ENCODE data around the gene GRIN2D.

Gene GRIN2D

DNA sequence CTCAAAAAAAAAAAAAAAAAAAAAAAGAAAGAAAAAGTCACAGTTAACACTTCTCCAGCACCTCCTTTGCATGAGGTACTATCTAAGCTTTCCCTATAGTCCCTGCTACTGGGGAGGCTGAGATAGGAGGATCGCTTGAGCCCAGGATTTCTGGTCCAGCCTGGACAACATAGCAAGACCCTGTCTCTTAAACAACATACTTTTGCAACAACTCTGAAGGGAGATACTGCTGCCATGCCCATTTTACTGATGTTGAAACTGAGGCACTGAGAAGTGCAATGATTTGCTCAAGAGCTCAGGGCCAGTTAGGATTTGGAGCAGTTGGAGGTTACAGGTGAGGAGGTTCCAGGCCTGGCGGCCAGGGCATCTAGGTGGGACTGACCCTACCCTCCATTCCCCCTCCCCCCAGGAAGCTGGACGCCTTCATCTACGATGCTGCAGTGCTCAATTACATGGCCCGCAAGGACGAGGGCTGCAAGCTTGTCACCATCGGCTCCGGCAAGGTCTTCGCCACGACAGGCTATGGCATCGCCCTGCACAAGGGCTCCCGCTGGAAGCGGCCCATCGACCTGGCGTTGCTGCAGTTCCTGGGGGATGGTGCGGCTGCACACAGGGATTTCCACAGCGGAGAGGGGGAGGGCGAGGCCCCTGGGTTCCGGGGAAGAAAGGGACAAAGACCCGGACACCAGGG lies 48.0 kb downstream of the GRIN2D start:
- no peak for FAIRE-seq

DNA sequence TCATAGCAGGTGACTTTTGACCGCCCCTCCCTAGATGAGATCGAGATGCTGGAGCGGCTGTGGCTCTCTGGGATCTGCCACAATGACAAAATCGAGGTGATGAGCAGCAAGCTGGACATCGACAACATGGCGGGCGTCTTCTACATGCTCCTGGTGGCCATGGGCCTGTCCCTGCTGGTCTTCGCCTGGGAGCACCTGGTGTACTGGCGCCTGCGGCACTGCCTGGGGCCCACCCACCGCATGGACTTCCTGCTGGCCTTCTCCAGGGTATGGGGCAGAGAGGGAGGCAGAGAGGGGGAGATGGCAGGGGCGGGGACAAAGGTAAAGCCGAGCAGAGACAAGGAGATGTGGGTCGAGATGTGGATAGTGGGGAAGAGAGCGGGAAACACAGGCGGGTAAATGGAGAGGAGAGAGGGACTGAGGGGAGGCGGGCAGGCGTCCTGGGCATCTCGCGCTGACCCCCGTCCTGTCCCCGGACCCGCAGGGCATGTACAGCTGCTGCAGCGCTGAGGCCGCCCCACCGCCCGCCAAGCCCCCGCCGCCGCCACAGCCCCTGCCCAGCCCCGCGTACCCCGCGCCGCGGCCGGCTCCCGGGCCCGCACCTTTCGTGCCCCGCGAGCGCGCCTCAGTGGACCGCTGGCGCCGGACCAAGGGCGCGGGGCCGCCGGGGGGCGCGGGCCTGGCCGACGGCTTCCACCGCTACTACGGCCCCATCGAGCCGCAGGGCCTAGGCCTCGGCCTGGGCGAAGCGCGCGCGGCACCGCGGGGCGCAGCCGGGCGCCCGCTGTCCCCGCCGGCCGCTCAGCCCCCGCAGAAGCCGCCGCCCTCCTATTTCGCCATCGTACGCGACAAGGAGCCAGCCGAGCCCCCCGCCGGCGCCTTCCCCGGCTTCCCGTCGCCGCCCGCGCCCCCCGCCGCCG lies 48.9 kb downstream of the GRIN2D start:
- FAIRE-seq: no peak
- no peak for DNase-seq (ENCODE audit: low spot score)

More for the DNA sequence above, 48.0 kb downstream of the GRIN2D start:
- no peak for DNase-seq (ENCODE audit: low spot score)

DNA sequence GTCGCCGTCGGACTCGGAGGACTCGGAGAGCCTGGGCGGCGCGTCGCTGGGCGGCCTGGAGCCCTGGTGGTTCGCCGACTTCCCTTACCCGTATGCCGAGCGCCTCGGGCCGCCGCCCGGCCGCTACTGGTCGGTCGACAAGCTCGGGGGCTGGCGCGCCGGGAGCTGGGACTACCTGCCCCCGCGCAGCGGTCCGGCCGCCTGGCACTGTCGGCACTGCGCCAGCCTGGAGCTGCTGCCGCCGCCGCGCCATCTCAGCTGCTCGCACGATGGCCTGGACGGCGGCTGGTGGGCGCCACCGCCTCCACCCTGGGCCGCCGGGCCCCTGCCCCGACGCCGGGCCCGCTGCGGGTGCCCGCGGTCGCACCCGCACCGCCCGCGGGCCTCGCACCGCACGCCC lies 49.8 kb downstream of the GRIN2D start:
- DNase-seq (ENCODE audit: low spot score) (no peak), FAIRE-seq (no peak)
